Right lung (tissue), 5 donors: ENCODE results near the gene MSH2. TPM values are rescaled to one million over a fixed set of nuclear protein-coding genes. Genes with fewer than 3 reads are reported as not detected.

Source experiments
- DNase-seq, 2 donors: peaks; one replicate each; pipeline ENCODE4 v3.0.0-alpha.2; 2013
- polyA plus RNA-seq, 5 donors: library from polyadenylated mRNA; unstranded; fragments of 120-200 nt; gene quantifications; one replicate each; pipeline versions ENCODE4 v1.2.1 to v1.2.3, GENCODE V29; 2013; ENCODE audit warnings: inconsistent platforms in 1 of 5, low replicate concordance in 1 of 5; ENCODE audit not compliant: insufficient read length in 5 of 5, insufficient read depth in 1 of 5

Gene MSH2
- polyA plus RNA-seq, 5 donors = 47.5 to 81.2 (median 64.8) TPM

DNA sequence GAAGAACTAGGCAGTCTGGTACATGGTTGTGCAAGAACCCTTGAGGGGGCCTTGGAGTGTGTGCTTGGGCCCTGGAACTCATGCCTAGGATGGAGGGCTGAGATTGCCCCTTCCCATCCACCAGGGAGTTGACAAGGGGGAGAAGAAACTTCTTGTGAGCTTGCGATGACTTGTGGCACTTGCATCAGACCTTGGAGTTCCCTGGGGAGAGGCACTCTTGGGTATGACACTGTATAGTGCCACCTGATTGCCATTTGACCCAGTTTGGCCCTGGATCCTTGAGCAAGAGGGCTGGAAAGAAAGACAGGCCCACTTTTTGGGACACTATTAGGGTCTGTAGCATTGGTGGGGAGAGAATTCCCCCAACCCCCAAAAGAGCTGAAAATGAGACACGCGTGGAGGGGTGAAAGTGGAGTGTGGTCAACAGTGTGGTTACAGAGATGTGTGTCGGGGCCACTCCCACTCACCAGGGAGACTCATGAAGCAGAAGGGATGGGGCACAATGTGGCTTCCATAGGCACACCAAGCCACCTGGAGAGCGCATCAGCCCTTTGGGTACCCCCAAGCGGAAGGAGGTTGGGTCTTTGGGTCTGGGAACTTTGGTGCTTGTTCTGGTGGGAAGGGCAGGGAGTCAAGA is 101.3 kb downstream of the MSH2 start:
- no peak for DNase-seq

DNA sequence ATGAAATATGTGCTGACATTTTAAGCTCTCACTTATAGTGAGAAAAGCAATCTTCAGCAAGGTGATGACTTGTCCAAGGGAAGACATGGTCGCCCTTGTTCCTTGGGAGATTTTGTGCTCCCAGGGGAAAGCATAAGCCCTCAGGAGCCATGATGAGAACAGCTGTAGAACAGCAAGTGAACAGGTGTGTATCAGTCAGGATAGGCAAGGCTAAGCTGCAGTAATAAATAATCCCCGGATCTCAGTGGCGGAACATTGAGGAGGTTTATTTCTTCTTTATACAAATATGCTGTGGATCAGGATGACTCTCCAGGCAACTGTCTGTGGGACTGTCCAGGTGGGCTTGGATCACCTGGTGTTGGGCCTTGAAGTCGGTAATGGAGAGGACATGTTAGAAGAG is 103.1 kb downstream of the MSH2 start:
- DNase-seq = no peak

- DNase-seq = no peak
Measured at GRCh38 chr2:47506436-47506835, 103.5 kb downstream of the MSH2 start.

DNA sequence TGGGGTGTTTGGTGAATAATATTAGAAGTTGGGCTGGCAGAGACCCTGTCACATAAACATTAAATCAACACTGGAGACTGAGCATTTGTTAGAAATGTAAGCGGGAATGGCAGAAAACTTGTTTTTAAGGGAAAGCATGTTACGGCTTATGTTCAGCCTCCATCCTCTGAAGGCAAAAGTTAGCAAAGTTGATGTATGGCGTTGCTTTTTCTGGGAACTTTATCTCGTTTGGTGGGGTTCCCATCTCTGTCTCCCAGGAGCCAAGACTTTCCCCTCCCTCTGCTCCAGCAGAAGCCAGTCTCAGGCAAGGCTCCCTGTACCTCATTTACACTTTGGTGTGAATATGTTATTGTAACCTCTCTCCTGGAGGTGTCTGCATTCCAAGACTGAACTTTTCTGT is 105.1 kb downstream of the MSH2 start:
- DNase-seq = no peak

- DNase-seq = no peak
Measured at GRCh38 chr2:47508641-47509040, 105.7 kb downstream of the MSH2 start.

DNA sequence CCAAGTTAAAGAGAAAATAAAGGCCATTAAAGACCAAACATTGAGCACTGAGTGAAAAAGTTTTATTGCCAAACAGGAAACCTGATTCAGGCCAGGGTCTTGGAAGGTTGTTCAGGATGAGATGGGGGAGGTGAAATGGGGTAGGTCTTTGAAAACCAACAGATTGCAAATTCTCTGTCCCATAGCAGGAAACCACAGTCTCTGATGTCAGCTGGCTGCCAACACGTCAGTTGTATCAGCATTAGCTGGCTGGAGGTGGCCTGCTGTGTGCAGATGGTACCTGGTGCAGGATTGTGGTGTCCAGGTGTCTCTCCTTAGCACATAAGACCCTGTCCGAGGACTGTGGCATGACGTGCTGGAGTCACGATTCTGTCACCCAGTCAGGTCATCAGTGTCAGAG is 106.3 kb downstream of the MSH2 start:
- no peak for DNase-seq

DNA sequence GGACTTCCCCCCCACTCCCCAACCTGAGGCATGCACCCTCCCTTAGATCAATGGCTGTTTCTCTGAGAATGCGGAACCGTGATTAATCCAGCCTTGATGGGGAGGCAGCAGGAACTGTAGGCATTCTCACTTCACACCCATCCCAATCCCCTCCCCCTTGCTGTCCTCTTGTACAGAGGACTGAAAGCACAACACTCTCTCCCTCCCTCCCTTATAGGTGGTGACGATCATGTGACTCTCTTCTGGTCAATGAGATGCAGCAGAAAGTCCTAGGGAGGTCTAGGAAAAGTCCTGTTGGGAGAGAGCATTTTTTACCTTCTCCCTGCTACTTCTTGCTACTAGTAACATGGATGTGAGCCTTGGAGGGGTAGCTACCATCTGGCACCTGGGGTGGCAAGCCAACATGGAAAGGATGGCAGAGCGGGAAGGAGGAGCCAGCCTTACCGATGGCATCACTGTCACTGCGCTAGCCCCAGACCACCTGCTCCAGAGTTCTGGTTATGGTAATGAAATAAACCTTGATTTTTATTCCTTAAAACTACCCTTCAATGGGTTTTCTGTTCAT is 106.9 kb downstream of the MSH2 start:
- no peak for DNase-seq

- DNase-seq = no peak
Measured at GRCh38 chr2:47510745-47511144, 107.8 kb downstream of the MSH2 start.

DNA sequence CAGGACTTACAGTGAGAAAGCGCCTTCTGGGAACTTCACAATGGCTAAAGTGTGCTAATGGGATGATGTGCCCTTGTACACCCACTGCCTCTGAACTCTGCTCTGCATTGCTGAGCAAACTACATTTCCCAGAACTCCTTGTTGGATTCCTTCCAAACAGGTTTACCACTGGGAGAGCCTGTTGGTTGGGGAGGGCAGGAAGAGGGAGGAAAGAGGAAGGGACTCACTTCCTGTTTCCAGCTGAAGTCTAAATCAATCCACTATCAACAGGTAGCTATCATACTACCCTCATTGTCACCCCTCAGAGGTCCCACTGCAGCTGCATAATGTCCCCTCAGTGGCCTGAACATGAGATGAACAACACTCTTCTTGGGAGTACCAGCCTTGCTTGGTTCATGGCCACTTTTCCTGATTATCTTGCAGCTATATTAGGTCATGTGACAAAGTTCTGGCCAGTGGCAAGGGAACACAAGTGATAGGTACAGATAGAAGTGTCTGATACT is 109.7 kb downstream of the MSH2 start:
- DNase-seq = no peak

DNA sequence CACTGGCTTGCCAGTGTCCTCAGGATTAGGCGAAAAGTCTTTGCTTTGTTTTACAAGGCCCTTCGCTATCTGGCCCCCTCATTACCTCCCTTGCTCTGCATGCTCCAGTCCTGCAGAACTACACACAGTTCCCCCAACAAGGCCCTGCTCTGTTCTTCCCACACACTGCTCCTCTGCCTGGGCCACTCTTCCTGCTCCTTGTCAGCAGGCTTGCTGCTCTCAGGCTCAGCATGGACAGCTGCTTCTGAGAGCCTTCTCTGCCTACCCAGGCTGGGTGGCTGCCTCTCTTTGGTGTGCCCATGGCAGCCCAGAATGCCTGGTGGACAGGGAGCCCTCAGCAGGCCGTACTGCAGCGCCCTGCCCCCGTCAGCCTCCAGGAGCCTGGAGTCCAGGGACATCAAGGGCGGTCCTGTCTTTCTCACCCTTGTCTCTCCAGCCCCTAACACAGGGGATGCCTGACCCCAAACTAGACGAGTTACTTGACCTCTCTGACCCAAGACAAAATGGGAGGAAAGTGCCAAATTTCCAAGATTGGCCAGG is 111.1 kb downstream of the MSH2 start:
- DNase-seq = no peak

DNA sequence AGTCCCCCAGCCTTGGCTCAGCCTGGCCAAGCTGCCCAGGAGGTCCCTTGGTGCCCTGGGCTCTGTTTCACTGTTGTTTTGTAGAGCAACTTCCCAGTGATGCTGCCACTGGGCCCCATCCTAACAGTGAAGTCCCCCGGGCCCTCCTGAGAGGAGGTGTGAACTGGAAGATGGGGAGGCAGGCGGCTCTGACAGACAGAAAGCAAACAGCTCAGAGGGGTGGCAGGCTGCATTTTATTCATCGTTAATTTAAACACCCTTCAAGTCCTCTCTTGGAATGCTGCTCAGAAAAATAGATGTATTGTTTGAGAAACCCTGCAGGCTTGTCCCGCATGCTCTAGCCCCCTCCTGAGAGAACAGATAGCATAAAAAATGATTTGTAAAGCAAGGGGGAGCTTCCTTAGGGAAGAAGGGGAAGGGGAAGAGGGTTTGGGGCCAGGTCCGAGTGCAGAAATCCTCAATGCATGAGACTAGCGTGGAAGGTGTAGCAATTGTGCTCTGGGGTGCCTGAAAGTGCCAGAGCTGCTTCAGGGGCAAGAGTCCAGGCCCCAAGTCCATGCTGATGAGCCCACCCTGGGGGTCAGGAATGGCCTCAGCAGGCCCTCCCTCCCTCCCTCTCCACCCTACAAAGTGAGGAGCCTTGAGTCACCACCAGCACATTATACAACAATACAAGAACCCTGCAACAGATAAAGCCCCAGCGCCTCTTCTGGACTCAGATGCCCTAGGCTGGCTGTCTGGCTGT is 113.6 kb downstream of the MSH2 start:
- no peak for DNase-seq

DNA sequence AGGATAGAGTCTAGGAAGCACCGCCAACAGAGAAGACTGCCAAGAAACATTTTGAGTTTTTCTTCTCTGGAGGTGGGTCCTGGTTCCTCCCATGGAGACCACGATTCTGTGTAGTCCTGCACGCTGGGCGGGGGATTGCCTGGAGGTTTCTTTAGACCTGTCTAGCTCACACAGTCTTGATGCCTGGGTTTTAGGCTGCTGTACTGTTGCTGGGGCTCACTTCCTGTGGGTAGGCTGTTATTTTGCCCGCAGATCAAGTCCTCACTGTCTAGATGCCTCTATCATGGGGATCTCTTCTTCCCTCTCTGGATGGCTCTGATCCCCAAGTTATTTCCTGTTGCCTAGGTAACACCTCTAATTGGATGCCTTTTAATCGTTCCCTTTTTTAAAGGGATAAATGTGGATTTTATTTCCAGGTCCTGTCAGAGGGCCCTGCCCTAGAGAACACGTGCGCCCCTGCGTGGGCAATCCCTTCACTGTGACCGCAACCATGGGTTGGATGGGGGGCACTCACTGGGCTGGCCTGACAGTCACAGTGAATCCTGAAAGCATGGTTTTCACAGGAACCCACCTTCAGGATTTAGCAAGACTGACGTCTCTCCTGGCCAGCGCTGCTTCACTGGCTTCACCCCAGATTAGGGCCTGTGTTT is 115.7 kb downstream of the MSH2 start:
- DNase-seq = no peak

DNA sequence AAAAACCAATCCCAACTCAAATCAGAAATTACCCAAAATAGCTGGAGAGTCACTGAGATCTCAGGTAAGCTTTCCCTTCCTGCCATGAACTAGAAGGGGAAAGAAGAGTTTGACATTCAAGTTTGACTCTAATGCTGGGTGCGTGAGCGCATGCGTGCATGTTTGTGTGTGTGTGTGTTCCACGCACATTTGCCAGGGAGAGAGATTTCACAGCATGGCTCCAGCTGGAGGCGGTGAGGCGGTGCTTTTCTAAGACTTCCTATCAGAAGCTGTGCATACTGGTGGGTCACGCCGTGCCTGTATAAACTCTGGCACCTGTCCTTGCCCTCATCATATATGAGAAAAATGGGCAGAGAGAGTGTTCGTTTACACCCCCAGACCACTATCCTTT is 116.2 kb downstream of the MSH2 start:
- no peak for DNase-seq

DNA sequence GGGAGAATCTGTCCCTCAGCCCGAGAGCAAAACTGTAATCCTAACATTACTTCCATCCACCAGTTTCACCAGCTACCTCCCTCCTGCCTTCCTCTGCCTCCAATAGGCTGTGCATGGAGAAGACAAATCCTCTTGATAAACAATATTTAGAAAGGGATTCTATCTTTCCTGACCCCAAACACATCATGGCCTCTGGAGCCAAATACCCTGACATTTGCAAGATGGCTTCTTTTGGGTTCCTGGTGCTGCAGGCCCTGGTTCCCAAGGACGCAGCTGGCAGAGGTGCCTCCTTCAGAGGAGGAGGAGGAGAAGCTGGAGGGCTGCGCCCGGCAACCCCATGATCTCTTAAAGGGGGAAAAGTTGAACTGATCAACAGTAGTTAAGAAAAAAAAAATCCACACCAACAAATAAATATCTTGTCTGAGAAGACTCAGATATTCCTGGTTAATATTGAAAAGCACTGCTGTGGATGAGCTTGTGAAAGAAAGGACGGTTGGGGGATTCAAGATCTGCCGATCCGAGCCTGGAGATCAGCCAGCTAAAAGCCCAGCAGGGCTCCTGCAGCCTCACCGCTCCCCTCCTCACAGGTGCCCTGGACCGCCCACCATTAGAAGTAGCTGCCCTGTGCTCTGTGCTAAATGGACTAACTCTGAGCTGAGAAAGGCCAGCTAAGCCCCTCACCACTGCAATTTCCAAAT is 116.8 kb downstream of the MSH2 start:
- DNase-seq = no peak

DNA sequence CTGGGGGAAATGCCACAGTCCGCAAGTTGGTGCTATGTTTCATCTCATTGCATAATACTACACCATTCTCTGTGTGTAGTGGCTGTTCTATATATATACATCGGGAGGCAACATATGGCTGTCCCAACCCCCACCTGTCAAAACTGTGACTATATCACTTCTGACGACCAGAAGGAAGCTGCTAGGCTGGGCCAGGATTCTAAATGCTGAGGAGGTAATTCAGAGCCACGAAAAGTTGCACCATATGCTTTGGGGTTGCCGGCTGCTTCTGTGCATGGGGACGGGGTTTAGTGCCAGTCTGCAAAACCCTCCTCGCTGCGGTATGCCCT is 117.3 kb downstream of the MSH2 start:
- DNase-seq = no peak

GRCh38 chr2:47520825-47521665 is 118.1 kb downstream of the MSH2 start:
- DNase-seq = peak; percentile 34 to 53

DNA sequence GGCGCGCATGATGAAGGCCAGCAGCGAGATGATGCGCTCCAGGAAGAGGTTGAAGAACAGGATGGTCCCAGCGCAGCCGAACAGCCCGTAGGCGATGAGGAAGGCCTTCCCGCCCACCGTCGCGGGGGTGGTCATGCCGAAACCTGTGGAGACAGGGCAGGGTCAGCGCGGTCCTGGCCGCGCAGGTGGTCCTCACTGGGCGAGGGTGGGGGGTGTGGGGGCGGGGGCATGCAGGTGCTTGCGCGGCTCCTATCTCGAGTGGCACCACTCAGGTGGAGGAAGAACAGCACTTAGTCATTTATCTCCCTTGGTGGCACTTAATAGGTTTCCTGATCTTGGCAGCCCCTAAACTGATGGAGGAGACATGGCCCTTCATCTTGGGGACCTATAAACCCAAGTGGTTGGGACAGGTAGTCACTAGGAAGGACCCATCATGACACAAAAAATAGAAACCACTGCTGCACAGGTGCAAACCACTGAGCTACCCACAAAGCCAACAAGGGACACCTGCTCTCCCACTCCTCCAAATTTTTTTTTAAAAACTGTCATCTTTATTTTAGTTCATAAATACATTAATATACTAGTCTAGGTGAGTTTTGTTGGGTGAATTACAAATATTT is 118.8 kb downstream of the MSH2 start:
- DNase-seq = no peak

DNA sequence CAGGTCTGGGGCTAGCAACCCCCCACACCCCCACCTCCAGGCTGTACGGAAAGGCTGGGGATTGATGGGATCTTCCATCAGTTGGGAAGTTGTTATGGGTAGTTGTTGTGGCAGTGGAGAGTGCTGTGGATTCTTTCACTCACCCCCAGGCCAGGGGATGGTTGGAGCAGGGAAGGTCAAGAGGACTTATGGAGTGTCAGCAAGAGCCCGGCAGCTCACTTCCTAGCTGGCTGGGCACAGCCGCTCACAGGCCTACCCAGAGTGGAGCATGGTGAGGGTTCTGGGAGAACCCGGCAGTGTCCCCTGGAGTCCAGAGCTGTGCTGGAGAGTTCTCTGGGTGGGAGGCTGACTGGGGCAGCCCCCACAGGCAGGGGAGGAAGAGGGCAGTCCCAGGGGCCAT is 122.2 kb downstream of the MSH2 start:
- DNase-seq = no peak

DNA sequence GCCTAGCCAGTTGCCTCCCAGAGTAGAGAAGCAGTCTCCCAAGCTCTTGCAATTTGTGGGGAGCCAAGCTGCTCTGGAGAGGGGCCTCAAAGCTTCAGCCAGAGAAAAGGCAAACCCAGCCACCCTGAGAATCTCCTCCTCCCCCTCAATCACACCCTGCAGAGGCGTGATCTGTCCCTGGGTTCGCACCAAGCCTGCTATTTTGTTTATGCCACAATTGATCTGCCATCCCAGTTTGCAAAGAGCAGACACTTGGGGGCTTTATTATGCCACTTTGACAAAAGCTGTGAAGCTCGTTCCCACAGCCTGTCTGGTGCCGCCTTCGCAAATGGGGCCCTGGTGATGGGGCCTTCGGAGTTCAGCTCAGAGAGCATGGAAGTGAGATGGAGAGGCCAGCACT is 125.5 kb downstream of the MSH2 start:
- no peak for DNase-seq

- no peak for DNase-seq
Measured at GRCh38 chr2:47528874-47529273, 125.9 kb downstream of the MSH2 start.
